T-helper 17 cell (primary cell): ENCODE data around the gene PPARD. TPM values are rescaled to one million over a fixed set of nuclear protein-coding genes. Genes with fewer than 3 reads are reported as not detected.
"Not testable (repeated sequence)": the region's sequence is repeated elsewhere in the genome, so short reads cannot be mapped to it uniquely, and the experiment has no call there.

Experiments used
- ATAC-seq: fragments of 150-1000 bp; cut with Tn5 transposase; 2 replicates; pipeline ENCODE4 v1.10.0; 2021; ENCODE audit warnings: mild to moderate bottlenecking, moderate library complexity
- DNase-seq, 3 donors: peaks; one replicate each; pipeline versions ENCODE4 v3.0.0 to v3.0.0-alpha.2; 2020 to 2021
- H3K9me3 ChIP-seq: one replicate; pipeline ENCODE4 v1.7.0; 2013; ENCODE audit warnings: low read length, mild to moderate bottlenecking; ENCODE audit not compliant: control insufficient read depth, poor library complexity, severe bottlenecking
- H3K27ac Mint-ChIP-seq: one replicate; pipeline ENCODE4 v1.8.0; 2022; ENCODE audit warnings: mild to moderate bottlenecking, moderate library complexity, mixed read lengths
- H3K27me3 Mint-ChIP-seq: one replicate; pipeline ENCODE4 v1.8.0; 2022; ENCODE audit warnings: mixed read lengths
- H3K36me3 Mint-ChIP-seq: one replicate; pipeline ENCODE4 v1.8.0; 2022; ENCODE audit warnings: low read depth, mixed read lengths
- H3K4me1 Mint-ChIP-seq: one replicate; pipeline ENCODE4 v1.8.0; 2022; ENCODE audit warnings: mild to moderate bottlenecking, mixed read lengths
- H3K4me3 Mint-ChIP-seq: one replicate; pipeline ENCODE4 v1.8.0; 2022; ENCODE audit warnings: mild to moderate bottlenecking, moderate library complexity, mixed read lengths
- total RNA-seq, 4 donors: library from RNA in 2 of 4; stranded (reverse) in 2 of 4; gene quantifications; one replicate each; pipeline ENCODE4 v1.2.3 and lab custom pipeline; 2022 to 2026

The PPARD gene
- total RNA-seq, 2 donors from 2014 or later: 25.0 to 29.9 TPM

DNA sequence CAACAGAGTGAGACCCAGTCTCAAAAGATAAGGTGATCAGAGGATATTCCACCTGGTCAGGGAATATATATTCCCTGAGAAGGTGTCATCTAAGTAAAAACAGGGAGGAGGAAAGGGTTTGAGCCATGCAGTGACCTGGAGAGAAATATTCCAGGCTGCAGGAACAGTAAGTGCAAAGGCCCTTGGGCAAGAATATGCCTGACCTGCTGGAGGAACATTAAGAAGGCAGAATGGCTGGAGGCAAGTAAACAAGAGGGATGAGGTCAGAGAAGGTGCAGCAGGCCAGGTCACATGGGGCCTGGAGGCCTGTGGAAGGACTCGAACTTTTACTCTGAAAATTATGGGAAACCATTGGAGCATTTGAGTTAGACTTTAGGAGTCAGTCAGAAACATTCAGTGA lies 38.1 kb upstream of the PPARD start:
- Mint-ChIP-seq H3K4me1 (peaks cover 60% of the 10 kb centered on the region), H3K36me3 (peaks cover 15% of the 10 kb centered on the region), H3K4me3 (peak overlapping the region; percentile 92), H3K27me3 (no peaks in the 10 kb centered on the region), H3K27ac (peak overlapping the region; percentile 98)
- ATAC-seq (no peak), DNase-seq (no peak)
- H3K9me3 ChIP-seq: no peaks in the 10 kb centered on the region

DNA sequence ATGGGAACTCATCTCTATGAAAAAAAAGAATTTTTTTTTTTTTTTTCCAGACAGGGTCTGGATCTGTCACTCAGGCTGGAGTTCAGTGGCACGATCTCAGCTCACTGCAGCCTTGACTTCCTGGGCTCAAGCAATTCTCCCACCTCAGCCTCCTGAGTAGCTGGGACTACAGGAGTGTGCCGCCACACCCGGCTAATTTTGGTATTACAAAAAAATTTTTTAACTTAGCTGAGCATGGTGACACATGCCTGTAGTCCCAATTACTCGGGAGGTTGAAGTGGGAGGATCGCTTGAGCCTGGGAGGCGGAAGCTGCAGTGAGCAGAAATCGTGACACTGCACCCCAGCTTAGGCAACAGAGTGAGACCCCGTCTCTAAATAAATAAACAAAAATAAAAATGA lies 37.2 kb upstream of the PPARD start:
- Mint-ChIP-seq H3K4me1 (peaks cover 62% of the 10 kb centered on the region), H3K36me3 (peaks cover 16% of the 10 kb centered on the region), H3K27me3 (no peaks in the 10 kb centered on the region), H3K4me3 (peak overlapping the region; percentile 43), H3K27ac (peak overlapping the region; percentile 98)
- H3K9me3 ChIP-seq: no peaks in the 10 kb centered on the region
- ATAC-seq (no peak), DNase-seq (no peak)

DNA sequence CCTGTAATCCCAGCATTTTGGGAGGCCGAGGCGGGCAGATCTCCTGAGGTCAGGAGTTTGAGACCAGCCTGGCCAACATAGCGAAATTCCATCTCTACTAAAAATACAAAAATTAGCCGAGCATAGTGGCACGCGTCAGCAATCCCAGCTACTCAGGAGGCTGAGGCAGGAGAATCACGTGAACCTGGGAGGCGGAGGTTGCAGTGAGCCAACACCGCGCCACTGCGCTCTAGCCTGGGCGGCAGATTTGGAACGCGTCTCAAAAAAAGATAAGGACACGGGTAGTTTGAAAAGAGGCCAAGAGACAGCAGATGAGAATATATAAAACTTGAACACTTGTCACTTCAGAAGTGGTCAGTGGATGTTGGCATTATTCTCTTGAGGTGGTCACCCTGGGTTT lies 35.2 kb upstream of the PPARD start:
- Mint-ChIP-seq H3K4me3 (peak overlapping the region; percentile 57), H3K36me3 (peaks cover 17% of the 10 kb centered on the region), H3K27ac (peak overlapping the region; percentile 95), H3K4me1 (peaks cover 68% of the 10 kb centered on the region)
- DNase-seq, H3K9me3 ChIP-seq, ATAC-seq, H3K27me3 Mint-ChIP-seq: not testable (repeated sequence)

- H3K9me3 ChIP-seq, H3K27me3 Mint-ChIP-seq, DNase-seq, ATAC-seq, H3K4me3 Mint-ChIP-seq: not testable (repeated sequence)
- peaks cover 15% of the 10 kb centered on the region for H3K36me3 Mint-ChIP-seq
- peaks cover 66% of the 10 kb centered on the region for H3K4me1 Mint-ChIP-seq
- peak overlapping the region; percentile 95 for H3K27ac Mint-ChIP-seq
Measured at GRCh38 chr6:35308543-35308942, 33.8 kb upstream of the PPARD start.

GRCh38 chr6:35309611-35310264 lies 32.6 kb upstream of the PPARD start:
- Mint-ChIP-seq H3K27ac (peak overlapping the region; percentile 95), H3K27me3 (no peaks in the 10 kb centered on the region), H3K36me3 (peaks cover 9% of the 10 kb centered on the region), H3K4me1 (peaks cover 65% of the 10 kb centered on the region), H3K4me3 (peak overlapping the region; percentile 85)
- no peaks in the 10 kb centered on the region for H3K9me3 ChIP-seq
- ATAC-seq: no peak
- no peak for DNase-seq

DNA sequence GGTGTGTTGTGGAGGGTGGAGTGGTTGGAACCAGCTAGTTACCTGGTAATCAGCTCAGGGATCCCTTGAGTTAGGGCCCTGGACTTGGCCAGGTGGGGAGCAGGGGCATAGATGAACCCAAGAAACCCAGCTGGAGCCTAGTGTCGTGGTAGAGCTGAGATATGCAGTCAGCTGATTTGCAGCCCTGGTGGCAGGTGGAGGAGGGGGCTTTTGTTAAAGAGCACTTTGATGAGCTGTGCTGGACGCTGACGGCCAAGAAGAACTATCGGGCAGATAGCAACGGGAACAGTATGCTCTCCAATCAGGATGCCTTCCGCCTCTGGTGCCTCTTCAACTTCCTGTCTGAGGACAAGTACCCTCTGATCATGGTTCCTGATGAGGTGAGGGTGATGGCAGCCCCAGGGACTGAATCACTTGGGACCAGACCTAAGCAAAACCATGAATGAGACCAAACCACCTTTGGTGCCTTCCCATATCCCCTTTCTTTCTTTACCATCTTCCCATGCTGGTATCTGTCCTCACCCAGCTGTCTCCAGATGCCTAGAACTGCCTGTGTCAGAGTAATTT lies 32.0 kb upstream of the PPARD start:
- no peaks in the 10 kb centered on the region for H3K27me3 Mint-ChIP-seq
- DNase-seq (no peak), ATAC-seq (peak; percentile 43)
- peaks cover 70% of the 10 kb centered on the region for H3K4me1 Mint-ChIP-seq
- H3K36me3 Mint-ChIP-seq: peaks cover 9% of the 10 kb centered on the region
- peak overlapping the region; percentile 85 for H3K4me3 Mint-ChIP-seq
- H3K9me3 ChIP-seq: no peaks in the 10 kb centered on the region
- H3K27ac Mint-ChIP-seq: peak overlapping the region; percentile 95

DNA sequence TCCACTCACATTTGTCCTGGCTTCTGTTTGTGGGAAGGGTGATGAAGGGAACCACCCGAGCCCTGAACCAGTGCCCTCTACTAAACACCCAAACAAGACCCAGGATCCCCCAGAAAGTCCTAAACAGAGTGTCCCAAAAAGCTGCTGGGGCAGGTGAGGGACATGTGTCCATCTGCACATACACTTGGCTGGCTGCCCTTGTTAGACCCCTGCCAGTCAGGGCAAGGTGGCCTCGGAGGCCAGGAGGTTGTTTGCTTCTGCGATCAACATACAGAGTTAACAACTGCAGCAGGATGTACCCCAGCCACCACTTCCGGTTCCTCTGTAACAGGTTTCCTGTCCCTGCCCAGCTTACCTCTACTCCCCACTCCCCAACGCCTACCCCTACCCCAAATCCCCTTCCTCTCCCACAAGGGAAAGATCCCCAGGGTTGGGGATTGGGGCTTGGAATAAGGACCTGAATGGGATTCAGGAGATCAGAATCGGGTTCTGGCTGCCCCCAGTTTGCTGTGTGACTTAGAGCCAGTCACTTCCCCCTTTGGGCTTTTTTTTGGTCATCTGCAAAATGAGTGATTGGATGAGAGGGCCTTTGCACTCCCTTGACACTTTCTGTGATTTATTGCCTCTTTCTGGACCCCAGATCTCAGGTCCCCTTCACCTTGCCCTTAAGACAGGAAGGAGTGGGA lies 30.8 kb upstream of the PPARD start:
- Mint-ChIP-seq H3K4me1 (peaks cover 72% of the 10 kb centered on the region), H3K27ac (peak overlapping the region; percentile 95), H3K4me3 (peak overlapping the region; percentile 85), H3K36me3 (peaks cover 9% of the 10 kb centered on the region), H3K27me3 (no peaks in the 10 kb centered on the region)
- H3K9me3 ChIP-seq: no peaks in the 10 kb centered on the region
- ATAC-seq (peak; percentile 85), DNase-seq (no peak)

GRCh38 chr6:35312076-35312800 lies 30.1 kb upstream of the PPARD start:
- ATAC-seq: peak; percentile 21
- H3K36me3 Mint-ChIP-seq: peaks cover 9% of the 10 kb centered on the region

GRCh38 chr6:35312807-35313206 lies 29.6 kb upstream of the PPARD start:
- Mint-ChIP-seq H3K27ac (peak overlapping the region; percentile 95), H3K4me1 (peaks cover 71% of the 10 kb centered on the region), H3K36me3 (peaks cover 9% of the 10 kb centered on the region), H3K27me3 (no peaks in the 10 kb centered on the region), H3K4me3 (peak overlapping the region; percentile 85)
- ATAC-seq: peak; percentile 24
- DNase-seq: no peak
- H3K9me3 ChIP-seq: no peaks in the 10 kb centered on the region

More at GRCh38 chr6:35312076-35312800, 30.1 kb upstream of the PPARD start:
- no peaks in the 10 kb centered on the region for H3K9me3 ChIP-seq
- no peak for DNase-seq
- Mint-ChIP-seq H3K27ac (peak overlapping the region; percentile 95), H3K4me3 (peak overlapping the region; percentile 85), H3K4me1 (peaks cover 71% of the 10 kb centered on the region), H3K27me3 (no peaks in the 10 kb centered on the region)

GRCh38 chr6:35317483-35318195 lies 24.7 kb upstream of the PPARD start:
- H3K4me1 Mint-ChIP-seq: peaks cover 43% of the 10 kb centered on the region
- ATAC-seq: no peak
- H3K4me3 Mint-ChIP-seq: no peak overlapping the region
- H3K27ac Mint-ChIP-seq: peak overlapping the region; percentile 65
- no peak for DNase-seq
- no peaks in the 10 kb centered on the region for H3K27me3 Mint-ChIP-seq
- H3K36me3 Mint-ChIP-seq: peaks cover 19% of the 10 kb centered on the region
- no peaks in the 10 kb centered on the region for H3K9me3 ChIP-seq

DNA sequence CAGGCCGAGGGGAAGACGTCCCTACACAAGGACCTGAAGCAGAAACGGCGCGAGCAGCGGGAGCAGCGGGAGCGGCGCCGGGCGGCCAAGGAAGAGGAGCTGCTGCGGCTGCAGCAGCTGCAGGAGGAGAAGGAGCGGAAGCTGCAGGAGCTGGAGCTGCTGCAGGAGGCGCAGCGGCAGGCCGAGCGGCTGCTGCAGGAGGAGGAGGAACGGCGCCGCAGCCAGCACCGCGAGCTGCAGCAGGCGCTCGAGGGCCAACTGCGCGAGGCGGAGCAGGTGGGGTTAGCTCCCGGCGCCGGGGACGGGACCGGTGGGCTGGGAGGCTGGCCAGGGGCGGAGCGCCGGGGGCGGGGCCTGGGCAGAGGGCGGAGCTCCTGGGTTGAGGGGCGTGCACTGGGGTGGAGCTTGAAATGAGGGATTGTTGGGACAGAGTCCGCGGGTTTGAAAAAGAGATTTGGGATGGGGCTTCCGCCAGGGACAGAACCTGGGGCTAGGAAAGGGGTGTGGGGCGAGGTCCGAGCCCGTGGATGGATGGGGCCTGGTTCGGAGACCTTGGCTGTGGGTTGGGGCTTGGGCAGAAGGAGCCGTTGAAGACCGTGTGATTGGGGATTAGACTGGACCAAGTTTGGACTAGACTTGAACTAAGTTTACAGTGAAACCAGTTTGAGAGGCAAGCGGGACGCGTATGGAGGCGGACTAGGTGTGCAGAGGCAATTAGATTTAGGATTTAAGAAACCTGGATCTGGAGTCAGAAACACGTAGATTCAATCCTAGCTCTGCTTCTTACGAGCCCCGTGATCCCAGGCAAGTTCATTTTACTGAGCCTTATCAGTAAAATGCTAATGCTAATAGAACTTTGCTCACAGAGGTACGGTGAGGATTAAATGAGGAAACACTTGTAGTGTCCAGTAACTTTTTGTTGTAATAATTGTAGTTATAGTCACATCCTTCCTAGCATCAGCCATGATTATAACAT lies 23.9 kb upstream of the PPARD start:
- no peak for ATAC-seq
- peaks cover 20% of the 10 kb centered on the region for H3K36me3 Mint-ChIP-seq
- H3K27me3 Mint-ChIP-seq: no peaks in the 10 kb centered on the region
- no peak for DNase-seq
- no peaks in the 10 kb centered on the region for H3K9me3 ChIP-seq
- no peak overlapping the region for H3K4me3 Mint-ChIP-seq
- H3K4me1 Mint-ChIP-seq: peaks cover 38% of the 10 kb centered on the region
- peak overlapping the region; percentile 65 for H3K27ac Mint-ChIP-seq
